HG02884 (cell line): ENCODE data around the gene RIN3.

Source experiments
- ATAC-seq: cut with Tn5 transposase; IDR thresholded peaks from one replicate; pipeline ENCODE4 v1.9.1; 2021; ENCODE audit warnings: mild to moderate bottlenecking, moderate library complexity; ENCODE audit not compliant: unreplicated experiment

Gene RIN3

DNA sequence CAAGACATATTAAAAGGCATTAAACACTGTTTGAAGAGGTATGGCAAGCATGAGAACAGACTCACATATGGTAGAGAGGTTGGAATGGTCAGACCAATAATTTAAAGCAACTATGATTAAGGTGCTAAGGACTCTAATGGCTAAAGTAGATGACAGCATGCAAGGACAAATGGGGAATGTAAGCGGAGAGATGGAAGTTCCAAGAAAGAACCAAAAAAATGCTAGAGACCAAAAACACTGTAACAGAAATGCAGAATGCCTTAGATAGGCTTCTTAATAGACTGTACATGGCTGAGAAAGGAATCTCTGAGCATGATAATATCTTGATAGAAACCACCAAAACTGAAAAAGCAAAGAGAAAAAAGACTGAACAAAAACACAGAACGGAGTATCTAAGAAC is 77.4 kb downstream of the RIN3 start:
- ATAC-seq, result no peak

DNA sequence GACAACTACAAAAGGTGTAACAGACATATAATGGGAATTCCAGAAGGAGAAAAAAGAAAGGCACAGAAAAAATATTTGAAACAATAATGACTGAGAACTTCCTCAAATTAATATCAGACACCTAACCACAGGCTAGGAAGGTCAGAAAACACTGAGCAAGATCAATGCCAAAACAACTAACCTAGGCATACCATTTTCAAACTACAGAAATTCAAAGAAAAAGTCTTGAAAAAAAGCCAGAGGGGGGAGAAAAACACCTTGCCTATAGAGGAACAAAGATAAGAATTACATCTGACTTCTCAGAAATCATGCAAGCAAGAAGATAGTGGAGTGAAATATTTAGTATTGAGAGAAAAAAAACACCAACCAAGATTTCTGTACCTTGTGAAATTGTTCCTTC is 77.8 kb downstream of the RIN3 start:
- no peak for ATAC-seq

DNA sequence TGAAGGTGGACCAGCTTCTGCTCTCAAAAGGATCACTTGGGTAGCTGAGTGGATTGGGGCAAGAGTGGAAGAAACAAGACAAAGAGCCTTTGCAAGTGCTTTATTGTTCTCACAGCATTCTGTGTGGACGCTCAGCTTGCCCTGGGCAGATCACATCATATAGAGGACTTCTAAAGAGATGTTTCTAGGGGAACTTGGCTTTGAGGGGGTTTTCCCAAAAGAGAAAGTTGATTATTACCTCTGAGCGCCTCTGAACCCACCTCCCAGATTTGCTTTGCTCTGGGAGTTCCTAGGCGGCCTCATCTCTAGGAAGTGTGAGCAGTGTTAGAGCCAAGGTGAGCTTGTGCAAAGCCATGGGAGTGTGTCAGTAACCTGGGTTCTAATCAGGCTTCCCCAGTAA is 81.7 kb downstream of the RIN3 start:
- ATAC-seq, result no peak

DNA sequence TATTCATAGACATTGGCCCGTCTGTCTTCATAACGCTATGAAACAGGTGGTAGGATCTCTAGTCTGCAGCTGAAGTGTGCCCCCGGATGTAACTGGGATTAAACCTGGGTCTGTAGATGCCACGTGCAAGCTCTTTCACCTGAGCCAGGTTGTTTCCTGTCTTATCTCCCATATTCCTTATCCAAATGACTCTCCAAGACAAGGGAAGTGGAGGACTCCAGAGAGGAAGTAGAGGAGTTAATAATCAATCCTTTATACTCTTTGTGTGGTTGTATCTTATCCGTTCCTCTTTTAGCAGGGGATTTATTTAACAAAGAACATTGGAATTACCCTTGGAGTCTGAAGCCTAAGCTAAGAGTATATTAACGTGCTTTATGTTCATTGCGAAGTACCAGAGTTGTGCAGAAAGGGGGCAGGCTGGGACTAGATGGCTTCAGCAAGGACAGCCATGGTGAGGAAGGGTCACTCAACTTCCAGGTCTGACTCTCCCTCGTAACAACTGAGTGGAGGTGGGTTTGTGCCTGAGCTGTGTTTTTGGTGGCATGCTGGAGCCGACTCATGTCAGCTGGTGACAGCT is 82.8 kb downstream of the RIN3 start:
- ATAC-seq, result no peak

DNA sequence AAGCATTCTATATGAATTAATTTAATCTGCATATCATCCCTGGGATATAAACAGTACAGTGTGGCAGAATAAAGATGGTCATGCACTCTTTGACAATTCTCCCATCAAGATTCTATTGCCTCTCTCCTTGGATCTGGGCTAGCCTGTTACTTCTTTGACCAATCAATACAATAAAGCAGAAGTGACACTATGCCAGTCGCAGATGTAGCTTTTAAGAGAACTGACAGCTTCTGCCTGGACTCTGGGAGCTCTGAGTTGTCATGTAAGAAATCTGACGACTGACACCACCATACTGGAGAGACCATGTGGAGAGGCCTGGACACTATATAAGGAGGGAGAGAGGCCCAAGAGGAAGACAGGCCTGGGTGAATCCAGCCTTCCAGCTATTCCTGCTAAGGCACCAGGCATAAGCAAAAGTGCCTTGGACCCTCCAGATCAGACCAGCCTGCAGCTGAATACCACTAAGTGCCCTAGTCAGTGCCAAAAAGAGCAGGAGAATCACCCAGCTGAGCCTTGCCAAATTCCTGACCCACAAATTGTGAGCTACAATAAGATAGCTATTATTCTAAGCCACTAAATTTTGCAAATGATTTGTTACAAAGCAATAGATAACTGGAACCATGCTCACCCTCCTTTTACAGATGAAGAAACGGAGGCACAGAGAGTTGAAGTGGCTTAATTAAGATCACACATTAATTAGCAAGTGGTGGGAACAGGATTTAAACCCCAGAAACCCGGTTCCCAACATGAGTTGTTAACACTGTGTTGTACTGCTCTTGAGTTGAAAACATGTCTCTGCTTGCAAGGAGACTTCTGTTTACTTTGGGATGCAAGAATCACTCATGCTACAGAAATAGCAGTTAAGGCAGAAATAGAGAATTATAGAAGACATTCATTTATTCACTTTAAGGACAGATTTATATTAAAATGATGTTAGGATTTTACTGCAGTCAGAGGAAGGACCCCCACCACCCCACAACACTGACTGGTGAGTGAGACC is 84.6 kb downstream of the RIN3 start:
- ATAC-seq, result no peak

DNA sequence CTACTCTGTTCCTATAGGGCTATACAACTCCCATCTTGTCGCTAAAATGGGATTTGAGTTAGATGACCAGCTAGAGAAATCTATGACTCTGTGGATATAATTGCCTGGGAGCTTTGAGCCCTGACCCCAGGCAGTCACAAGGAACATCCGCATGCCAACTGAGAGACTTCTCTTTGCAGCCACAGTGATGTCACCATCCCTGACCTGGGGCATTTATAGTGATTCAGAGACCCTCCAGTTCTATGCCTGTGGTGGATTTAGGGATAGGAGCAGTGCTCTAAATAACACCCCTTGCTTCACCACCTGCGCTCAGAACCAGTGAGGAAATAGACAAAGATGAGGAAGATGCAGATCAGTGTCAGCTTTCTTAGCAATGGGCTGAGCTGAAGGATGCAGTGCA is 86.2 kb downstream of the RIN3 start:
- ATAC-seq, result no peak

DNA sequence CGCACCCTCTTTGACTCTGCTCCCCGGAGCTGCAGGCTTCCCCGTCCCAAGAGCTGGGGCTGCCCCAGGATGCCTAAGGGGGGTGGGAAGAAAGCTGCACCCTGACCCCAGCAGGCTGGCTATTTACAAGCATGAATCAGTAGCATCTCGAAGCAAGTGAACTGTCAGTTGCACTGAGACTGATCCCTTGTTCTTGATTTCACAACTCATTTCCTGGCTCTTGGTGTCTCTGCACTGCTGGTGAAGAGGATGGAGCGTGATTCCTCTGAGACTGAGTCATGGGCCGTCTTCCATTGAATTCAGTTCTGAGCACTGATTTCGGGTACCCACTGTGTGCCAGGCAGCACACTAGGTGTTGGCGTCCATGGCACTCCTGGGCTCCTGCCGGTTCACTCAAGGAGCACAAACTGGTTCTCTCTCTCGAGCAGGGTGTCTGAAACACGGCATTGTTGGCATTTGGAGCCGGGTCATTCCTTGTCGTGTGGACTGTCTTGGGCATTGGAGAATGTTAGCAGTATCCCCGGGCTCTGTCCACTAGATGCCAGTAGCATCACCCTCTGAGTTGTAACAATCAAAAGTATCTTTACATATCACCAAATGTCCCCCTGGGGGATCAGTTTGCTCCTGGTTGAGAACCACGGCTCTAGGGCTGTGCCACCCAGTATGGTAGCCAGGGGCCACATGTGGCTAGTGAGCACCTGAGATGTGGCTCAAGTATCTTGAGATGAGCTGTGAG is 86.9 kb downstream of the RIN3 start:
- ATAC-seq, result no peak

DNA sequence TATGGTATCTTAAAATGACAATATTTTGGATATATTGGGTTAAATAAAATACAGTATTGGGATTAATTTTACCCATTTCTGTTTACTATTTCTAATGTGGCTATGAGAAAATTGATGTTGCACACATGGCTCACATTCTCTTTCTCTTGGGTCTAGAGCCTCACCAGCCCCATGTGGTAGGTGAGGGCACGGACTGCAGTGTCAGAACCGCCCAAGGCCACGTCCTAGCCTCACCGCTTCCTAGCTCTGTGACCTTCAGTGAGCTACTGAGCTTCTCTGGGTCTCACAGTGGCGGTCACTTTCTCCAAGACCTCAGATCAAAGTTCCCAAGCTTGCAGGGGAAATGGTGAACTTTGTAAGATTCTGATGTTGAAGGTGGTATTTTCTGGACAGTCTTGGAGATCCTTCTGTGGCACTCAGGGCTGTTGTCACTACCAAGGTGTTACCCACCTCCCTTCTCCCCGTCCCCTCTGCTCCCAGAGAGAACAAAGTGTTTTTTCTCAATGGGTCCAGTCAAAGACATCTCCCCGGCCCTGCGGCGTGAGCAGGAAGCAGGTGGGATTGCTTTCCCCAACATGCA is 87.6 kb downstream of the RIN3 start:
- ATAC-seq, result no peak

DNA sequence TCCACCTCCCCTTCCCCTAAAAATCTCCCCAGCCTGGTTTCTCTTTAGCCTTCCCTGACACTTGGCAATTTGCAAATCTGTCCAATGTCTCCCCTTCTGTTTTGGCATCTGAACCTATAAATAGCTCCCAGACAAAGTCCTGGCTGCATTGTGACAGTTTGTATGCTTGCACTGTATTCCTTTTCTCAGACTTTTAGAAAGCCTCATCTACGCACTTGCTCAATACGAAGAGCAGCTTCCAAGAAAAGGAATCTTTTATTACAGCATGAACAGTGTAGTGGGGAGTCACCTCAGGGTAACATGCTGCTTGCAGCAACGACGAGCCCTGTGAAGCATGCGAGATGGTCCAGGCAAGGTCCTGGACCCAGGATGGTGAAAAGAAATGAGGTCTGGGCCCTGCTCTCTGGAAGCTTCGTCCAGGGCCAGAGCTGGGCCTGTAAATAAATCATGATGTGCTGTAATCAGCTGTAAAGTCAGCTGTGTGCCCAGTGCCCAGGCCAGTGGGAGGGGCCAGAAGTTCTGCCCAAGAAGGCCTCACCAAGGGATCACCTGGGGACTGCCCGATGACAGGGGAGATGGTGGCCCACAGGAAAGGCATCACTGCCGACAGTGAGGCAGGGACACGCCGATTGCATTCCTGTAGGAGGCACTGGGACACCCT is 88.3 kb downstream of the RIN3 start:
- ATAC-seq, result no peak

DNA sequence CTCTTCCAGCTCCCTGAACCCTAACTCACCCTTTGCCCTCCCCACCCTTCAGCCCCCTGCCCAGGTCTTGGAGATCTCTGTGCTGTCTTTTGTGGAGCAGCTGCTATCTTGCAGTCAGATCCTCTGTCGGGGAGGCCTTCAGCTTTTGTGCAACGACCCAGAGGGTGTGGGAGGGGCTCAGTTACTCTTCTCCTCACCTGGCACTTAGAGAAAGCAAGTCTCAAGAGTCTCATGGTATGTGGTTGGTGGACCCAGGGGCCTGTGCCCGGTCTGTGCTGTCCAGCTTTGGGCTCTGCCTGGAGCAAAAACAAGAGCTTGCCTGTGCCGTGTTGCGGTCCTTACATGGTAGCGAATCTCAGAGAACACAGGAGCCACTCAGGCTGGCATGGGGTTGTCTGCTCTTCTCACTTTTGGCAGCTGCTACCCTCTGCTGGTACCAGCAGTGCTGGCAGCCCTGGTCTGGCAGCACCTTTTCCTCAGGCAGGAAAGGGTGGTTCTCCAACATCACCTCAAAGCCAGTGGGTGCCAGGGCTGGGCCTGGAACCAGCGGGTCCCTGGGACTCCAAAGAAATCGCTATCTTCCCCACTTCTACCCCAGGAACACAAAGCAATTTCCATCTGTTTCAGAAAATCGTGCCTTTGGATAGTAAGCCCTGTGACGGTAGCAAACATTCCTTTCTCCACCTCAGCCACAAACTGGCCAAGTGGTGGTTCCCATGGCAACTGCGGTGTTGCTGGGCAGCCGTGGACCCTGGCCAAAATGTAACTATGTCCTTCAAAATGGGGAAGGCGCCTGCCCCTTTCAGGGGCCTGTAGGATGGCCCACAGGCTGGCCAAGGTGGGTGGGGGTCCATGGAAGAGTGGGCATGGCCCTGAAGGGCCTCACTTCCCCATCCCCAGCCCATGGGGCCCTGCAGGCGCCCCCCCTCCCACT is 90.0 kb downstream of the RIN3 start:
- ATAC-seq, result no peak

DNA sequence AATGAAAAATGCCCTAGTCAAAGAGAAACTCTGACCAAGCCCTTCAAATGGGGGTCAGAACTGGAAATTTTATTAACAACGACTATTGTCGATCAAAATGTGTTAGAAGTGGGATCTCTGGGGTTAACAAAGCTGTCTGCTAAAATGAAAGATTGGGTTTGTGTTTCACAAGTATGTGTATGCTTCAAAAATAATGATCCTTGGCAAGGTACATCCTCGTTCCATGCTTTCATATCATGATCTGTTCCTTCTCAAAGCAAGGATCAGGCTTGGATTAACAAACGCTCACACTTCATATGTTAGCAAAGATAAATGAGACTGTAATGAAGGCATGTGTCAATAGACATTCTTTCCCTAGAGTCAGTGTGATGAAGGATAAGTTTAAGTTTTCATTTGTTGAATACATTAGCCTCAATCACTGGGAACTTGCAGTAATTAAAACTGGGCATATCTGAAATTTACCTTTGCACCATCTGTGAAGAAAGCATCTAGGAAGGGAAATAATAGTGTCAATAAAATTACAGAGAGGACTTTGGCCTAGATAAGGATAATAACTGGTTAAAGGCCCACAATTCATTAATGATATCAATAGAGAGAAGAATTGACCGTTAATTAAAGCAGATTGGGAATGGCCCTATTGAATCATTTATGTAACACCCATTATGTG is 91.8 kb downstream of the RIN3 start:
- no peak for ATAC-seq

DNA sequence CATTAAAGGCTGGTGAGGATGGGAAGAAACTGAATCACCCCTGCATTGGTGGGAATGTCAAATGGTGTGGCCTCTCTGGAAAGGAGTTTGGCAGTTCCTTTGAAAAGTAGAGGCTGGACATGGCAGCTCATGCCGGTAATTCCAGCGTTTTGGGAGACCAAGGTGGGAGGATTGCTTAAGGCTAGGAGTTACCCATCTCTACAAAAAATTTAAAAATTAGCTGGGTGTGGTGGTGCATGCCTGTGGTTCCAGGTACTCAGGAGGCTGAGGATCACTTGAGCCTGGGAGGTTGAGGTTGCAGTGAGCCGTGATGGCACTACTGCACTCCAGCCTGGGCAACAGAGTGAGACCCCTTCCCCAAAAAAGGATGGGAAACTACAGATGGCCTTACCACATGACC is 93.7 kb downstream of the RIN3 start:
- no peak for ATAC-seq

DNA sequence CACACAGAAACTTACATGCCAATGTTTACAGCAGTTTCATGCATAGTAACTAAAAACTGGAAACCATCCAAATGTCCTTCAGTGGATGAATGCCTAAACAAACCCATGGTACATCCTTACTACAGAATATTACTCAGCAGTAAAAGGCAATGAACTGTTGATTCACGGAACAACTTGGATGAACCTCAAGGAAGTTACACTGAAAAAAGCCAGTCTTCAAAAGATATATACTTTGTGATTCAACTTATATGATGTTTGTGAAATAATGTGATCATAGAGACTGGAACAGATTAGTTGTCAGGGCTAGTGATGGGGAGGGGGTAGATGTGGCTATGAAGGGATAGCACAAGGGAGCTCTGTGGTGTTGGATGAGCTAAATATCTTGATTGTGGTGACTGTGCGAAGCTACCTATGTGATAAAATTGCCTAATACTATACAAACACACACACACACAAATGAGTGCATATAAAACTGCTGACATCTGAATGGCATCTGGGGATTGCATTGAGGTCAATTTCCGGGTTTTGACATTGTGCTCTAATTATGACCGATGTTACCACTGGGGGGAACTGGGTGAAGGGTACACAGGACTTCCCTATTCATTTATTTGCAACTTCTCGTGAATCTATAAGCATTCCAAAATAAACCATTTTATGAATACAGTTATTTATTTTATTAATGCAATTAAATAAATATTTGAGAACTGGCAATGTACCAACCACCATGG is 94.3 kb downstream of the RIN3 start:
- no peak for ATAC-seq

DNA sequence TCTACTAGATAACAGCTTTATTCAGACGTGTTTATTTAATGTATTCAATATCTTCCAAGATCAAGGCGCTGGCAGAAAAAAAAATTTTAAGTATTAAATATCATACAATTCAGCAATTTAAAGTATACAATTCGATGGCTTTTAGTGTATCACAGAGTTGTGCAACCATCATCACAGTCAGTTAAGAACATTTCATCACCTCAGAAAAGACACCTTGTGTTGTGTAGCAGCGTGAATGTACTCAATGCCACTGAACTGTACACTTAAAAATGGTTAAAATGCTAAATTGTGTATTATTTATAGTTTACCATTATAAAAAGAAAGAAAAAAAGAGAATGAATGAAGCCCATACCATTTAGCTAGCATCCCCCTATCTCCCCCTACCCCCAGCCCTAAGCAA is 96.4 kb downstream of the RIN3 start:
- ATAC-seq, result no peak

DNA sequence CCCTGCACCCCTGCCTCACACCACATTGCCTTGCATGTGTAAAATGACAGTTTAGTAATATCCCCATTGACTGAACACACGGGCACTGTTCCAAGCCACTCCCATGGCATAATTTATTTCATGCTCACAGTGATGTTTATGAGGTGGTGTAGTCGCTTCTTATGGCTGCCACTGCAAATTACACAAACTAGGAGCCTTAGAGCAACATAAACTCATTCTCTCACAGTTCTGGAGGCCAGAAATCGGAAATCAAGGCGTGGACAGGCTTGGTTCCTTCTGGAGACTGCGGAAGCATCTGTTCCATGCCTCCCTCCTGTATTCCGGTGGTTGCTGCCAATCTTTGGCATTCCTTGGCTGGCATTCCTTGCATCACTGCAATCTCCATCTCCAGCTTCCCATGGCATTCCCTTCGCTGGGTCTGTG is 97.3 kb downstream of the RIN3 start:
- ATAC-seq, result no peak

DNA sequence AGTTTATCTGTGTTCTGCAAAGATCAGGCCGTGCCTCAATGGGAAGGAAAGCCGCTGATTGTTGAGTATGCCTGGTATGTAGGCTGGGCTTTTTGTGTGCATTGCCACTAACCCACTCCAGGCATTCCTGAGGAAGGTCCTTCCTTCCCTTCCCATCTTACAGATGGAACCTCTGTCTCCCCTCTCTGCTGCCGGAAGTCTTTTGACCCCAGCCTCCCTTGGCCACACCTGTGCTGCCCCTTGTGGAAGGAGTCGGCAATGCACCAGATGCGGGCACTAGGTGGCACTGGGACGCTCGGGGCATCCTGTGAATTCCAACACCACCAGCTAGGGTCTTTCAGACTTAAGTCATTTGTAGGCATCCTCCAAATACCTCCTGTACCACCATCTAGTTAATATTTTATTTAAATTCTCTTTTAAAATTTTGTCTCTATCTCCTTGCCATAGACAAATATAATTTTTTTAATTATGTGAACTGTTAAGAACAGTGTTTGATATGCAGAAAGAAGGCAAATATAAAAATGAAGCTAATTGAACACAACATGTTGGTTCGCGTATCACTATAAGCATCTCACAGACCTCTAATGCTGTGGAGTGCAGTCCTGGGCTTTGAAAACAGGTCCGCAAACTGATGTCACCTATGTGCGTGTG is 99.6 kb downstream of the RIN3 start:
- no peak for ATAC-seq

DNA sequence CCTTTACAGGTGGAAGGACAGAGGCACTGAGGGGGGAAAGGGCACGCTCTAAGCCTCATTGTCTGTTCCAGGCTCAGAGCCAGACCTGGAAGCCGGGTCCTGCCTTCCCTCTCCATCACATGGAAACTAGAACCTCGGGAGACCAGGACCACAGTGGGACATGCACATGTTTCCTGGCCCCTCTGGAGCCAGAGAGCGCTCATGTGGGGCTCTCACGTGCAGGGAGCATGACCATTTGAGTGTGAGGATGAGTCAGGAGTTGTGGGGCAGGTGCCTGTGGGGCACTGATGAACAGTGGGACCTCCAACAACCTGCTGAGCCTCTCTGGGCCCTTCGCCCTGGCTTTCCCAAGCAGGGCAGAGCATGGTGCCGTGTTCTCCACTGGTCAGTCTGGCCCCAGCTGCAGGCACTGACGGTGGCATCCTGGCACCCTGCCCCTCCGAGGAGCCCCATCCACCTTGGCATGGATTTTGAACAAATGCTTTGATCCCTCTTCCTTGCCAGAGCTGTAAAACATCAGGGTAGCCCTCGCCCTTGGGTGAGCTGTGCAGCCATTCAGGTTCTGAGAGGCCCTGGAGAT is 100.2 kb downstream of the RIN3 start:
- no peak for ATAC-seq

DNA sequence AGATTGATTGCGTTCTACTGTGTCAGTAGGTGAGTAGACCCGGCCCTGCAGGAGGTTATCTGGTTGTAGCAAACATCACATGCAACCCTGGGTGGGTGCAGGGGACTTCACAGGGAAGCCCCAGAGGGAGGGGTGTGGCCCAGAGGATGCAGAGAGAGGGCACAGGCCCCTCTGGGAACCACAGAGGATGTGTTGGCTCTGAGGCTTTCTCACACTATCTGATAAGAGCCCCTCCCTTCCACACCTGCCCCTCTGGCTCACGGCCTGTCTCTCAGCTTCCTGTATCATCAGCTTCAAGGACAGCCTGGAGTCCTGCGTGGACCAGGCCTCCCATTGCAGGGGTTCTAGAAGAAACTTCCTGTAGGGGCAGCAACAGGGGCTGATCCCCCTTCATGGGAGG is 101.9 kb downstream of the RIN3 start:
- ATAC-seq, result peak; percentile 70
